Hematopoietic multipotent progenitor cell (in vitro differentiated cells): ENCODE data around the gene WSCD2. TPM values are rescaled to one million over a fixed set of nuclear protein-coding genes. Genes with fewer than 3 reads are reported as not detected.
A peak's percentile ranks its signal among the peaks of the same experiment; 100 is the strongest.

Source experiments
- DNase-seq, 3 donors: peaks; one replicate each; pipeline ENCODE4 v3.0.0-alpha.2; 2011 to 2015; ENCODE audit warnings: low read depth in 2 of 3, low spot score in 2 of 3
- total RNA-seq: library from RNA; depleted of rRNA; stranded (reverse); fragments of >200 nt; gene quantifications from one replicate; pipeline ENCODE4 v1.2.3, GENCODE V29; 2012

Gene WSCD2
- total RNA-seq: 0.27 TPM

GRCh38 chr12:108129017-108129812, at the start of gene WSCD2:
Gene WSCD2, plus strand, starts transcription at chr12:108129288. Its CDS starts 66,545 bp downstream, at chr12:108195833.
- peak in 2 of 3 donors; percentile 27 to 49 for DNase-seq

DNA sequence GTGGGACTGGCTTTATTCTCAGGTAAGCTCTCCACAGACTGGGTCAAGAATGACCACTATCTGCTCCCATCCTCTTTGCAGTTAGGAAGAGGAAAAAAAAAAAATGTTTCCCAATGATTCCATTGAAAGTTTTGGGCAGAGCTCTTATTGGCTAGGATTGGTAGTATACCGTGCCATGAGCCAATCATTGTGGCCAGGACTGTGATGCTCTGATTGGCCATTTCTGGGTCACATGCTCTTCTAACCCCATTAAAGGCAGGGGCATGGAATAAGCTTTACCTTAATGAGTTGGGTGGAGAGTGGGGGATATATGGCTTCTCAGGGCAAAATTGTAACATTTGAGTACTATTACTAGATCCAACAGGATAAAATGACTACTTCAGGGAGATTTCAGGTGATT, 49.4 kb upstream of the WSCD2 start:
- DNase-seq: no peak

DNA sequence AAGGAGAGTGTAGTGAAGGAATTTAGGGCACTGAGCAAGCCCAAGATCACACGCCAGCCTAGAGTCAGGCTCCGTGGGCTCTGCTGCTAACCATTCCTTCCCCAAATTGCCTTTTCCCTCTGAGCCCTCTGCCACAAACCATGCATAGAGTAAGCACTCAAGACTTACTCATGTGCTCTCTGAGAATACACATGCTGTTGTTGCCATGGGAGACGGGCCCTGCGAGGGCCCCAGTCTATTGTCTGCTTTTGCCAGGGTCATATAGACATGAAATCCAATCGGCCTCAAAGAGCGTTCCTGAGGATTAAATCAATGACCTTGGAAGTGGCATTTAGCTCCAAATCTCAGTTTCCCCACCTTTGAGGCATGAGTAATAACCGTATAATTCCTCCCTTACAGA, 48.7 kb upstream of the WSCD2 start:
- no peak for DNase-seq

DNA sequence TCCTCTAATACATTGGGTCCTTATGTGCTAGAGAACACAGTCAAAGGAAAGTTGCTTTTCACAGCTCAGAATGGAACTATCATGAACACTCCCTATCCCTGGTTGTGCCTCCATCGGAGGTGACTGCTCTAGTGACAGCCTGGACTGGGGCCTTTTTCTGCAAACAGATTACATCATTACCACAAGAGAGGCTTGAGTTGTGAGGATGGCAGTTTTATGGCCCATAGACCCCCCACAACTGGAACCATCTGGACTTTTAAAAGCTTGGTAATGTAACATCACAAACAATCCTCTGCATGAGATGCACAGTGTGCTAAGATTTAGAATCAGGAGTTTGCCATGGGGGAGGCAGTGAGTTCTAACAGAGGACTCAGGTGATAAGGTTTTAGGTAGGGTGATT, 46.6 kb upstream of the WSCD2 start:
- DNase-seq: no peak

DNA sequence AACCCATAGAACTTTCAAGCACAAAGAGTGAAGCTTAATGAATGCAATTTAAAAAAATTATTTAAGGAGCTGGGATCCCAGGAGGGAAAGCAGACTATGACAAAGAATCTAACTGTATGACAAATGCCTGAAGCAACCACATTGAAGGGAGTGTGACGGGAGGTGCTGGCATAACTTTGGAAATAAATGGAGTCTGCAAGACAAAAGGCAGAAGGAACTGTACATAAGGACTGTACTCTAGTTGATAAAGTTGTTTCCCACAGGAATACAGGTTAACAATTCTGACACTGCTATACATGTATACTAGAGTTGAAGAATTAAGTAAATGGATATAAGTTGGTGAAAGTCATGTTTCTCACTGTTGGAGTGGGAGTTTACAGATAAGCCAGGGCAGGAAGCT, 41.2 kb upstream of the WSCD2 start:
- DNase-seq: no peak

DNA sequence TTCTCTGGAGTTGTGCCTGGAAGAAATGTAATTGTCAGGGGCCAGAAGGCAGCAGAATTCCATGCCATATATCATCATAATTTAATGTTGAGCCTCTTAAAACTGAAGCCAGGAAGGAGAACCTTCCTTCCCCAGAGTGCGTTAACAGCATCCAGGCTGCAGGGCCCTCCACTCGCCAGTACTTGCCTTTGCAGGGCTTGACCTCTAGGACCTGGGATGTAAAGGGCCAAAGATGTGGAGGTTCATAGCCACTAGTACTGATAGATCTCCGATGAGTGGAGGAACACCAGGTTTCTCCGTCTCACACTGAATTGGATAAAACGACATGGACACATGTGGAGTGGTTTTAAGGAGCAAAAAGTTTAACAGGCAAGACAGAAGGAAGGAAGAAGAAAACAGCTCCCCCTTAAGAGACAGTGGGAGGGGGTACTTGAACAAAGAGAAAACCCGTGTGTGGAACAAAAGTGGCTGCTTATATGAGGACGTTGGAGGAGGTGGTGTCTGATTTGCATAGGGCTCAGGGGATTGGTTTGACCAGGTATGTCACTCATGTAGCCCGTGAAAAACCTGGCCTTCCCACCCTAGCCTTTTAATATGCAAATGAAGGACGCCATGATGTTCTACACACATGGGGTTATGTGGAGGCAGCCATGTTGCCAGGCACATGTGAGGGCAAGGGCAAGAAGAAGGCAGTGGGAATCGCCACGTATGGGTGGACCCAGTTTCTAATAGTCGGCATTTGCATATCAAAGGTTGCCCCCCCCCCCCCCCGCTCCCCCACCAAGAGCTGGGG, 38.8 kb upstream of the WSCD2 start:
- no peak for DNase-seq

GRCh38 chr12:108090932-108091678, 38.0 kb upstream of the WSCD2 start:
- DNase-seq: no peak

- no peak for DNase-seq
These were observed 37.4 kb upstream of the WSCD2 start for GRCh38 chr12:108091679-108092051.

DNA sequence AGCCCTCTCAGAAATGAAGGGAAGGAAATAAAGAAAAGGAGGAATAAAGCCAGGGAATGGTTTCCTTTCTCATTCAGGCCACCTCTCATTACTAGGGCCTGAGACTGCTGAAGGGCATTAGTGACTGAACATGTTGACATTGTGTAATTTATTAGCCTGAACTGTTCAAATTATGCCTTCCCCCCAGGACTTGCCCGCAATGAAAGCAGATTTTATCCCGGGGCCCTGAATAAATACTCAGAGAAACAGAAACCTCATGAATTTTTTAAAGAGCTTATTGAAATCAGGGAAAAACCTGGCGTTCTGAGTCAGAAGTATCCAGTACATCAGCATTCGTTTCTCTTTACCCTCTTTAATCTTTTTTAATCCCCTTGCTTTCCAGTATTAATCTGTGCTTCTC, 35.9 kb upstream of the WSCD2 start:
- DNase-seq: no peak

DNA sequence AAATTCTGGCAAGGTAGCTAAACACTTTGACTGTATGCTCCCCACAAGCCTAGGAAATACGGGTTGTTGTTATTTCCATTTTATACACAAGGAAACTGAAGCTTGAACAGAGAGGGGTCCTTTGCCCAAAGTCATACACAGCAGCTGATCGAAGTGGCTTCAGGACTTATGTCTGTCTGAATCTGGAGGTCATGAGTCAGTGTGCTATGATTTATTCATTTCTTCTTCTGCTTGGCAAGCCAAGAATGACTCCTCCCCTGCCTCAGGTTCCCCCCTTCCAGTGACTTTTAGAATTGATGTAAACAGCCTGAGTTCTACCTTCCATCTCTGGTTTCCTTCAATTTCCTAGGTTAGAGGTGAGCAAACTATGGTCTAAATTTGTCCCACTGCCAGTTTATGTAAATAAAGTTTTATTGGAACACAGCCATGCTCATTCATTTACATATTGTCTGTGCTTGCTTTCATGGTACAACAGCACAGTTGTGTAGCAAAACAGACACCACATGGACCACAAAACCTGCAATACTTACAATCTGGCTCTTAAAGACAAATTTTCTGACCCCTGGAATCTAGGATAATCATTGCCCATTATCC, 34.9 kb upstream of the WSCD2 start:
- DNase-seq: no peak

DNA sequence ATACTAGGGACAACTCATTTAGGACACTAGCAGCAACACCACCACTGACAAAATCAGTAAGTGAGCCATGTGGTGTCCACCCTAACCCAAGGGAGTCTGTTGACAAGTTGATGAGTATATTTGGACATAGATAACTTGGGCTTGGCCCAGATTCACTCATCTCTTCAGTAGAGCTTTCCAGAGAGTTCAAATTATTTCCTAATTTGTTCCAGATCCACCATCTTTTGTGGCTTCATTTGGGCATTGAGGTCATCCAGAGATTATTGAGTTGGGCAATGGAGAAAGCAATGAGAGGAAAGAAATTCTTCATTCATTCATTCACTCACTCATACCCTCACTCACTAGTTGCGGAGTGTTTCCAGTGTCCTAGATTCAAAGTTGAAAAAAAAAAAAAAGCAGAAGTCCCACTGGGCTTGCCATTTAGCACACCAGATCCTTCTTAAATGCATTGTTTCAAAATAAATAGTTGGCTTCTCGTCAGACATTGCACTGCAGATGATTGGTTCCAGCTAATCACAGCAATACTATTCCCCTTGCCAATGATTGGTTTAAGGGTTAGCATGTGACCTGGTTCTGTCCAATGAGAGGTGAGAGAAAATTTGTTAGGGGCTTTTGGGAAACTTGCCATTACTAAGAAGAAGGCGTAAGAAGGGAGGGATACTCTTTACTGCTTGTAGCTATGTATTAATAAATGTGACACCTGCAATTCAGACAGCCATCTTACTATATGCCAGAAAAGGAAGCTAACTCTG, 31.8 kb upstream of the WSCD2 start:
- no peak for DNase-seq

DNA sequence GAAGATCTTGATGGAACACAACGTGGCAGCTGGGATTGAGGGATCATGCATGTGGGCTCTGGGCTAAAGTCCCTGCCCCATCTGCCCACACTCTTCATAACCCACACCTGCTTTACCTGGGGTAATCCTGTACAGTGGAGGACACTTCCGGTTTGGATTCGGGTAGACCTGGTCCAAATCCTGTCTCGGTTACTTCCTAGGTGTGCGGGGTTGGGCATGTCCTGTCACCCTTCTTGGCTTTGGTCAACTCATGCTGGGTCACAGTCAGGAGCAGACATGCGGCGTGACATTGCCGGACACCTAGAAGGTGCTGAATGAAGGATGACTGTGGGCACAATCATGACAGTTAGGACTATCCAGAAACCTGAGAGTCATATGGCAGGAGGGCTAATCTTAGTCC, 30.7 kb upstream of the WSCD2 start:
- no peak for DNase-seq

DNA sequence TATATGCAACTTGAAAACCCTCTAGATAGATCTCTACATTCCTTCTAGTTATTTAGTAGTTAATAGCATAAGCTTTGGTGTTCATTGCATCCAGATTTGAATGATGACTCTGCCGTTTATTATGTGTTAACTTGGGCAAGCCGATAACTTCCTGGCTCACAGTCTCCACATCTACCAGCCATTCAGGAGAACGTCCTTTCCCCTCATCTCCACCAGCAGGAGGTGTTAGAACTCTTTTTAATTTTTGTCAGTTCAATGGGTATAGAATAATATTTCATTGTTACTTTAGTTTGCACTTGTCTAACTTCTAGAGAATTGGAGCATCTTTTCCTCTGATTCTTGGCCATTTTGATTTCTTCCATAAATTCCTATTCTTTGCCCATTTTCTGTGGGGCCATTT, 30.0 kb upstream of the WSCD2 start:
- peak in 1 of 3 donors; percentile 21 for DNase-seq

- DNase-seq: no peak
These were observed 29.2 kb upstream of the WSCD2 start for GRCh38 chr12:108099778-108100489.

GRCh38 chr12:108101605-108102175, 27.4 kb upstream of the WSCD2 start:
- DNase-seq: no peak

DNA sequence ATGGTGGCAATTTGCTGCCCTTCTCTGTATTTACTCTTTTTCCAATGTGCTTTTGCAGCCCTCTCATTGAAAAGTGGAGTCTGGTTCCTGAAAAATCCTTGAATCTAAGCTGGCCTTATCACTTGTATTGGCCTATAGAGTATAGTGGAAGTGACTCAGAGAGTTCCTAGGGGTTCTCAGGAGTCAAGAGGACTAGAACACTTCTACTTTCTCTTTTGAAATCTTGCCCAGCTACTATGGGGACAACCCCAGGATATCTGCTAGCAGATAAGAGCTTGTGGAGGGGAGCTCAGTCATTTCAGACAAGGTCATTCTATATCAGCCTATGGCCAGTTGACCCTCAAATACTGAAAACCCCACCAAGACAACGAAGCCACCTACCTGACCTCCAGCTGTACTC, 26.7 kb upstream of the WSCD2 start:
- DNase-seq: peak in 1 of 3 donors; percentile 16

- DNase-seq: no peak
These were observed 26.0 kb upstream of the WSCD2 start for GRCh38 chr12:108103087-108103486.

GRCh38 chr12:108103517-108103916, 25.6 kb upstream of the WSCD2 start:
- no peak for DNase-seq

GRCh38 chr12:108104657-108105056, 24.4 kb upstream of the WSCD2 start:
- DNase-seq: no peak
